Endothelial cell of umbilical vein (primary cell): ENCODE results near the gene CELA1. TPM values are rescaled to one million over a fixed set of nuclear protein-coding genes. Genes with fewer than 3 reads are reported as not detected.

ENCODE experiments used
- BruUV-seq: library from RNA; stranded (reverse); fragments of 400-500 nt; replicated peaks from 2 replicates; lab custom pipeline; 2021; lab: Mats Ljungman, UMichigan
- CTCF ChIA-PET: fragments of 300-600, 350-600 bp; sonication (Branson Sonifier 250); formaldehyde crosslinking; loops from one replicate; lab custom pipeline; 2021; ENCODE audit warnings: antibody characterized with exemption, inconsistent platforms; lab: Charles Lee
- POLR2A ChIA-PET: fragments of 300-600, 350-600 bp; sonication (Branson Sonifier 250); formaldehyde crosslinking; loops from one replicate; lab custom pipeline; 2021; ENCODE audit warnings: antibody characterized with exemption, inconsistent platforms; lab: Charles Lee
- DNase-seq: peaks from one replicate; pipeline ENCODE4 v3.0.0-alpha.2; 2011; ENCODE audit warnings: low read depth, low spot score
- FAIRE-seq: peaks from 2 replicates; lab custom pipeline; 2011; peaks lifted over from hg19 to GRCh38; lab: Jason Lieb, UNC
- H2AFZ ChIP-seq: 2 replicates; pipeline ENCODE4 v1.6.0; 2012; ENCODE audit warnings: low read depth, low read length, control low read depth, inconsistent platforms
- H3K27ac ChIP-seq: 2 replicates; pipeline ENCODE4 v1.5.1; 2011; ENCODE audit warnings: low read depth, mild to moderate bottlenecking, control low read depth, low read length, moderate library complexity; ENCODE audit not compliant: insufficient read depth
- H3K27me3 ChIP-seq, 2 experiments: 2 replicates each; pipeline versions ENCODE4 v1.6.0 to v1.6.1; 2011; ENCODE audit warnings: low read length in 2 of 2, mixed read lengths in 1 of 2; ENCODE audit not compliant: control insufficient read depth in 2 of 2, insufficient read depth in 2 of 2
- H3K36me3 ChIP-seq, 2 experiments: 2 replicates in 1 of 2; 3 replicates in 1 of 2; pipeline ENCODE4 v1.5.1; 2011; ENCODE audit warnings: low read length in 2 of 2, mild to moderate bottlenecking in 1 of 2, moderate library complexity in 1 of 2; ENCODE audit not compliant: control insufficient read depth in 2 of 2, insufficient read depth in 2 of 2; ENCODE audit errors: extremely low read depth in 1 of 2
- H3K4me1 ChIP-seq: 3 replicates; pipeline ENCODE4 v1.5.1; 2011; ENCODE audit warnings: mild to moderate bottlenecking, low read length; ENCODE audit not compliant: control insufficient read depth, insufficient read depth; ENCODE audit errors: extremely low read depth
- H3K4me2 ChIP-seq: 2 replicates; pipeline ENCODE4 v1.6.1; 2011; ENCODE audit warnings: low read length, control low read depth, mixed read lengths; ENCODE audit not compliant: insufficient read depth
- H3K4me3 ChIP-seq, 3 experiments: fragments of 200-600 bp in 1 of 3; sonication (generic), shearing (Covaris generic) in 1 of 3; replicated peaks in 1 of 3; 2 replicates each; pipeline ENCODE4 v1.5.1; 2011 to 2016; ENCODE audit warnings: control low read depth in 3 of 3, low read length in 3 of 3, mild to moderate bottlenecking in 2 of 3, inconsistent platforms in 1 of 3, low read depth in 1 of 3, moderate library complexity in 1 of 3; ENCODE audit not compliant: insufficient read depth in 1 of 3
- H3K79me2 ChIP-seq: 2 replicates; pipeline ENCODE4 v1.6.0; 2012; ENCODE audit warnings: low read length, inconsistent platforms; ENCODE audit not compliant: control insufficient read depth, insufficient read depth
- H3K9ac ChIP-seq: replicated peaks from 2 replicates; pipeline ENCODE3; 2011; ENCODE audit warnings: low read length, control low read depth; ENCODE audit not compliant: insufficient read depth; ENCODE audit errors: extremely low read depth
- H3K9me1 ChIP-seq: replicated peaks from 3 replicates; pipeline ENCODE4 v1.6.0; 2011; ENCODE audit warnings: mild to moderate bottlenecking, low read length; ENCODE audit not compliant: control insufficient read depth, insufficient read depth; ENCODE audit errors: extremely low read depth
- H3K9me3 ChIP-seq: replicated peaks from 2 replicates; pipeline ENCODE4 v1.5.1; 2012; ENCODE audit warnings: low read length, inconsistent platforms; ENCODE audit not compliant: control insufficient read depth, insufficient read depth
- H4K20me1 ChIP-seq: replicated peaks from 2 replicates; pipeline ENCODE3; 2011; ENCODE audit warnings: mild to moderate bottlenecking, low read length; ENCODE audit not compliant: control insufficient read depth, insufficient read depth; ENCODE audit errors: extremely low read depth
- CTCF ChIP-seq, 2 donors: IDR thresholded peaks; 1 replicate in 1 of 2; 2 replicates in 1 of 2; pipeline ENCODE4 v1.5.1; 2011; ENCODE audit warnings: low read length in 2 of 2, mild to moderate bottlenecking in 2 of 2, moderate library complexity in 2 of 2, control low read depth in 1 of 2, inconsistent platforms in 1 of 2, low read depth in 1 of 2; ENCODE audit not compliant: insufficient read depth in 1 of 2; ENCODE audit errors: extremely low read depth in 1 of 2
- EZH2 ChIP-seq: IDR thresholded peaks from 2 replicates; pipeline ENCODE4 v1.6.1; 2012; ENCODE audit warnings: borderline replicate concordance, low read depth, mild to moderate bottlenecking, moderate library complexity, low read length, inconsistent platforms; ENCODE audit not compliant: severe bottlenecking
- FOS ChIP-seq: IDR thresholded peaks from 2 replicates; pipeline ENCODE4 v1.6.1; 2011; ENCODE audit warnings: mild to moderate bottlenecking, low read length, moderate library complexity, borderline replicate concordance; ENCODE audit not compliant: insufficient read depth
- GATA2 ChIP-seq: IDR thresholded peaks from 2 replicates; pipeline ENCODE4 v1.7.0; 2011; ENCODE audit warnings: low read depth, mild to moderate bottlenecking, moderate library complexity, mixed read lengths, low read length; ENCODE audit not compliant: insufficient read length, insufficient read depth
- JUN ChIP-seq: IDR thresholded peaks from 2 replicates; pipeline ENCODE4 v1.6.1; 2011; ENCODE audit warnings: borderline replicate concordance, low read depth; ENCODE audit not compliant: insufficient read length, insufficient read depth
- MYC ChIP-seq: IDR thresholded peaks from one replicate; pipeline ENCODE4 v1.6.1; 2011; ENCODE audit warnings: mild to moderate bottlenecking, low read depth, low read length
- POLR2A ChIP-seq: IDR thresholded peaks from 2 replicates; pipeline ENCODE4 v1.6.1; 2012; ENCODE audit warnings: low read depth, mild to moderate bottlenecking, control low read depth, low read length
- POLR2AphosphoS5 ChIP-seq: IDR thresholded peaks from 2 replicates; pipeline ENCODE4 v1.6.1; 2012; ENCODE audit warnings: low read depth, mild to moderate bottlenecking, control low read depth, low read length, moderate library complexity; ENCODE audit not compliant: insufficient read depth
- dilution Hi-C: fragments of 300-500 bp; cut with MboI; formaldehyde crosslinking; loops from one replicate; pipeline ENCODE4 v1.15.0; 2019; ENCODE audit warnings: low sequenced_read_pairs; ENCODE audit not compliant: extremely low pct_ligation_motif_present
- intact Hi-C: fragments of 100-400 bp; cut with micrococcal nuclease; formaldehyde crosslinking; loops from one replicate; pipeline ENCODE4 v1.10.0; 2022
- polyA plus RNA-seq, 4 experiments: library from polyadenylated mRNA; depleted of rRNA in 3 of 4; stranded (reverse) in 3 of 4; unstranded in 1 of 4; fragments of >200 nt; gene quantifications; 2 replicates each; pipeline versions ENCODE4 v1.2.1 to v1.2.3, GENCODE V29; 2011 to 2012; ENCODE audit warnings: missing spikeins in 1 of 4
- total RNA-seq: library from RNA; stranded (reverse); gene quantifications from 2 replicates; pipeline ENCODE4 v1.2.3, GENCODE V29; 2021

CELA1 gene
- total and polyA plus RNA-seq, 2 donors (not counting 3 experiments of a cell fraction or from before 2014, with no cell fraction given), result not detected

- H4K20me1 ChIP-seq, result no peaks in the 10 kb centered on the region
- BruUV-seq, result no TSS peak
- ChIA-PET CTCF (no interaction called here), POLR2A (no interaction called here)
- no peak overlapping the region for H3K4me2 ChIP-seq
- H3K9me1 ChIP-seq, result no peaks in the 10 kb centered on the region
- H2AFZ ChIP-seq, result no peak overlapping the region
- no peaks in the 10 kb centered on the region for H3K79me2 ChIP-seq
- H3K4me3 ChIP-seq, result no peak overlapping the region
- dilution Hi-C loops, result no loop called here
- no peaks in the 10 kb centered on the region for H3K9me3 ChIP-seq
- no peaks in the 10 kb centered on the region for H3K4me1 ChIP-seq
- DNase-seq, result no peak
- no peaks in the 10 kb centered on the region for H3K36me3 ChIP-seq
- no peak overlapping the region for H3K9ac ChIP-seq
- FAIRE-seq, result no peak
- no peak overlapping the region for H3K27ac ChIP-seq
- H3K27me3 ChIP-seq, result peaks cover 0 to 2% of the 10 kb centered on the region in 2 experiments
- no peak for TF ChIP-seq POLR2AphosphoS5
- TF ChIP-seq POLR2A, result no peak
- TF ChIP-seq MYC, result no peak
- TF ChIP-seq CTCF (IDR thresholded peaks at IDR 0.05; ENCODE audit: extremely low read depth in 1 of 2, insufficient read depth in 1 of 2, low read depth in 1 of 2, low read length in 2 of 2), result no peak
- no peak for TF ChIP-seq EZH2
- intact Hi-C loops, result no loop called here
These were observed 23.0 kb downstream of the CELA1 start for GRCh38 chr12:51323317-51323960.

- no peak for TF ChIP-seq GATA2
- TF ChIP-seq CTCF (IDR thresholded peaks at IDR 0.05; ENCODE audit: extremely low read depth in 1 of 2, insufficient read depth in 1 of 2, low read depth in 1 of 2, low read length in 2 of 2), result no peak
- TF ChIP-seq FOS, result no peak
- no peak for TF ChIP-seq EZH2
- no peak for TF ChIP-seq JUN
- TF ChIP-seq MYC, result no peak
- FAIRE-seq, result no peak
- no peaks in the 10 kb centered on the region for H3K9me1 ChIP-seq
- no peak overlapping the region for H2AFZ ChIP-seq
- no peak for DNase-seq
- intact Hi-C loops (no loop called here), dilution Hi-C loops (no loop called here)
- H3K4me3 ChIP-seq, result no peak overlapping the region
- no TSS peak for BruUV-seq
- H3K4me1 ChIP-seq, result no peaks in the 10 kb centered on the region
- no peaks in the 10 kb centered on the region for H3K36me3 ChIP-seq
- ChIA-PET CTCF (interaction anchor here (2.5 kb wide), 1 partner anchor 19 kb away, joined by 14 read pairs; no protein-coding TSS in a partner anchor), POLR2A (no interaction called here)
- no peak overlapping the region for H3K4me2 ChIP-seq
- no peaks in the 10 kb centered on the region for H3K79me2 ChIP-seq
- no peak overlapping the region for H3K27ac ChIP-seq
- no peaks in the 10 kb centered on the region for H3K9me3 ChIP-seq
- H4K20me1 ChIP-seq, result no peaks in the 10 kb centered on the region
- peaks cover 0 to 2% of the 10 kb centered on the region in 2 experiments for H3K27me3 ChIP-seq
- no peak overlapping the region for H3K9ac ChIP-seq
These were observed 24.0 kb downstream of the CELA1 start for GRCh38 chr12:51322452-51322851.
